Heart left ventricle (tissue), 16 donors: ENCODE measurements around the gene CERS5. TPM values are rescaled to one million over a fixed set of nuclear protein-coding genes. Genes with fewer than 3 reads are reported as not detected.

ENCODE experiments used
- ATAC-seq, 4 donors: fragments of 200-7000 bp; cut with Tn5 transposase; one replicate each; pipeline ENCODE4 v1.9.1; 2020 to 2022; ENCODE audit warnings: moderate library complexity in 4 of 4, mild to moderate bottlenecking in 3 of 4, moderate number of reproducible peaks in 1 of 4
- DNase-seq, 5 donors: peaks; one replicate each; pipeline ENCODE4 v3.0.0-alpha.2; 2020
- H3K27ac ChIP-seq, 12 donors: fragments of 200-600 bp; sonication (generic) in 4 of 12; one replicate each; pipeline versions ENCODE4 v1.5.0 to v1.8.0; 2016 to 2022; ENCODE audit warnings: mild to moderate bottlenecking in 2 of 12
- H3K27me3 ChIP-seq, 9 donors: fragments of 200-600 bp; sonication (generic) in 2 of 9; one replicate each; pipeline versions ENCODE4 v1.5.1 to v1.8.0; 2016 to 2022; ENCODE audit warnings: mild to moderate bottlenecking in 3 of 9
- H3K36me3 ChIP-seq, 9 donors: fragments of 200-600 bp; sonication (generic) in 2 of 9; one replicate each; pipeline versions ENCODE4 v1.5.0 to v1.8.0; 2018 to 2022; ENCODE audit warnings: mild to moderate bottlenecking in 2 of 9
- H3K4me1 ChIP-seq, 12 donors: fragments of 200-600 bp; sonication (generic) in 4 of 12; one replicate each; pipeline versions ENCODE4 v1.5.0 to v1.8.0; 2016 to 2022; ENCODE audit warnings: mild to moderate bottlenecking in 3 of 12
- H3K4me3 ChIP-seq, 12 donors: fragments of 200-600 bp; sonication (generic) in 4 of 12; one replicate each; pipeline versions ENCODE4 v1.5.0 to v1.8.0; 2017 to 2022; ENCODE audit warnings: mild to moderate bottlenecking in 9 of 12, moderate library complexity in 4 of 12
- H3K9me3 ChIP-seq, 12 donors: fragments of 200-600 bp; sonication (generic) in 4 of 12; one replicate each; pipeline versions ENCODE4 v1.5.0 to v1.8.0; 2016 to 2022; ENCODE audit warnings: mild to moderate bottlenecking in 1 of 12
- POLR2A ChIP-seq, 2 donors: fragments of 450-650 bp; IDR thresholded peaks; one replicate each; pipeline ENCODE4 v1.6.1; 2017; ENCODE audit warnings: antibody characterized with exemption in 2 of 2, mild to moderate bottlenecking in 2 of 2, moderate library complexity in 2 of 2
- WGBS, 4 donors: extraction: QIAGEN DNeasy Blood & Tissue Kit in 2 of 4; methylation state at CpG; one replicate each; pipeline versions ENCODE4 v1.1.5 to v1.1.7; 2013 to 2018; 5-methylcytosine and 5-hydroxymethylcytosine counted together
- intact Hi-C, 10 donors: fragments of 100-400 bp; cut with DNase I; formaldehyde crosslinking; loops; one replicate each; pipeline versions ENCODE4 v1.11.1 to v1.14.2; 2022
- polyA plus RNA-seq, 2 donors: library from polyadenylated mRNA; stranded (reverse); fragments of 200-250 nt; gene quantifications; one replicate each; pipeline ENCODE4 v1.2.3, GENCODE V29; 2013
- total RNA-seq, 9 donors: library from RNA; depleted of rRNA in 2 of 9; stranded (reverse); fragments of >200 nt in 2 of 9; fragmentation: NEBNext Ultra II Directional in 3 of 9; extraction: Animal tissue kit (Norgen Biotek cat#: 25700) in 3 of 9; gene quantifications; one replicate each; pipeline versions ENCODE4 v1.1.0 to v1.2.4, GENCODE V29; 2016 to 2023
- TF ChIP-seq, protein P1 (sequence below), 12 donors: fragments of 200-600 bp; sonication (generic) in 4 of 12; IDR thresholded peaks; one replicate each; pipeline versions ENCODE4 v1.5.0 to v1.8.0; 2018 to 2022; ENCODE audit warnings: antibody characterized with exemption in 12 of 12, mild to moderate bottlenecking in 5 of 12
- donor health status: ischemic (EF 13 %, LVEDD 7.1; RV severe dilation, severe dysfunction).
- donor health status: healthy with polysubstance abuse.
- donor health status: DM: no; HTN: yes; CAD: no.
- donor health status: DM: no; HTN: no; CAD: no.
- donor health status: ischemic (EF 25% LVEDD 6.9; RV normal size, moderate dysfunction).
- donor health status: ischemic (EF 25% LVEDD 5.7; RV mildly dilated, moderate dysfunction).
- donor health status: healthy.
- donor health status: DM: yes; HTN: yes; CAD: no.
- donor health status: ischemic (EF 35%, LVEDD 5.7; RV mildly dilated, moderate dysfunction).
- donor health status: nonischemic (EF 11% LVEDD 7.7; RV severe dilation, severe dysfunction).
- donor health status: DM: yes; HTN: yes; CAD: no.
- donor health status: PGD.
- donor health status: ischemic (EF 29% LVEDD 5.4; RV normal size, mild dysfunction).
- donor health status: nonischemic (EF 23%, LVEDD 6.1; RV moderate dilation, normal function).

The CERS5 gene
- total and polyA plus RNA-seq, 11 donors: 6.8 to 28.4 (median 11.7) TPM

DNA sequence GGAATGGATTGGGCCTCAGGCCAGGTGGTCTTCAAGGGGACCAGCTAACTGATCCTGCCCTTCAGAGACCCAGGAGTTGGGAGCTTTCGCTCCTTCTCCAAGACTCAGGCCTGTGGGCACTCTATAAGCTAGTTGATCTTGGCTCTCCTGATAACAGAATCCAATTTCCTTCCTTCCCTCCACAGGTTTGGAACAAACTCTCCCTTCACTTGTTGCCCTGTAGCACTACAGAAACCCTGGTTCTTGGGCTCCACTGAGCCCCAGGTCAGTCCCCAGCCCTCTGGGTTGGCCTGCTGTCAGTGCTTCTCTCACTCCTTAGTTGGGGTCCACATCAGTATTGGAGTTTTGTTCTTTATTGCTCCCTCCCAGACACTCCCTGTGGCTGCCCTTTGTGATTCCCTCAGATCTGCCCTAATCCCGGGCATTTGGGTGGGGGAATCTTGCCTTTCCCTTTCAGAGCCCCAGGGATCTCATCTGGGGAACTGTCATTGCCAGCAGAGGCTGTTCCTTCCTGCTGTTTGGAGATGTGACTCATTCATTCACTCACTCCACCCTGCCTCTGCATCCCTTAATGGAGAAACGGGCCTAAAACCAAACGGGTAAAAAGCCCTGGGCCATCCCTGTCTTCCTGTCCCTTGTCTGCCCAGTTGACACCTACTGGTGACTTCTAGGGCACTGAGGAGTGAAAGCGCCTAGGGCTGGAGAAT is 67.7 kb downstream of the CERS5 start:
- Histone ChIP-seq H3K27me3 (no peaks in the 10 kb centered on the region), H3K36me3 (peaks cover 2 to 76% (median 63%) of the 10 kb centered on the region in 9 donors), H3K9me3 (no peaks in the 10 kb centered on the region), H3K4me3 (no peak overlapping the region), H3K27ac (peak overlapping the region in 1 of 12 donors; percentile 43), H3K4me1 (peaks cover 0 to 26% (median 14%) of the 10 kb centered on the region in 12 donors)
- no peak for DNase-seq
- ATAC-seq: peak in 1 of 4 donors; percentile 12
- 72 to 76% (median 74%) methylated on average over 5 of the region's 5 CpGs for WGBS, 4 donors
- intact Hi-C loops: loop anchor here in 1 of 10 donors (10.0 kb wide), 1 partner anchor 215 kb away; no protein-coding TSS in a partner anchor
- TF ChIP-seq POLR2A (IDR thresholded peaks at IDR 0.05): no peak
- TF ChIP-seq, protein P1, sequence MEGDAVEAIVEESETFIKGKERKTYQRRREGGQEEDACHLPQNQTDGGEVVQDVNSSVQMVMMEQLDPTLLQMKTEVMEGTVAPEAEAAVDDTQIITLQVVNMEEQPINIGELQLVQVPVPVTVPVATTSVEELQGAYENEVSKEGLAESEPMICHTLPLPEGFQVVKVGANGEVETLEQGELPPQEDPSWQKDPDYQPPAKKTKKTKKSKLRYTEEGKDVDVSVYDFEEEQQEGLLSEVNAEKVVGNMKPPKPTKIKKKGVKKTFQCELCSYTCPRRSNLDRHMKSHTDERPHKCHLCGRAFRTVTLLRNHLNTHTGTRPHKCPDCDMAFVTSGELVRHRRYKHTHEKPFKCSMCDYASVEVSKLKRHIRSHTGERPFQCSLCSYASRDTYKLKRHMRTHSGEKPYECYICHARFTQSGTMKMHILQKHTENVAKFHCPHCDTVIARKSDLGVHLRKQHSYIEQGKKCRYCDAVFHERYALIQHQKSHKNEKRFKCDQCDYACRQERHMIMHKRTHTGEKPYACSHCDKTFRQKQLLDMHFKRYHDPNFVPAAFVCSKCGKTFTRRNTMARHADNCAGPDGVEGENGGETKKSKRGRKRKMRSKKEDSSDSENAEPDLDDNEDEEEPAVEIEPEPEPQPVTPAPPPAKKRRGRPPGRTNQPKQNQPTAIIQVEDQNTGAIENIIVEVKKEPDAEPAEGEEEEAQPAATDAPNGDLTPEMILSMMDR (IDR thresholded peaks at IDR 0.05): no peak

DNA sequence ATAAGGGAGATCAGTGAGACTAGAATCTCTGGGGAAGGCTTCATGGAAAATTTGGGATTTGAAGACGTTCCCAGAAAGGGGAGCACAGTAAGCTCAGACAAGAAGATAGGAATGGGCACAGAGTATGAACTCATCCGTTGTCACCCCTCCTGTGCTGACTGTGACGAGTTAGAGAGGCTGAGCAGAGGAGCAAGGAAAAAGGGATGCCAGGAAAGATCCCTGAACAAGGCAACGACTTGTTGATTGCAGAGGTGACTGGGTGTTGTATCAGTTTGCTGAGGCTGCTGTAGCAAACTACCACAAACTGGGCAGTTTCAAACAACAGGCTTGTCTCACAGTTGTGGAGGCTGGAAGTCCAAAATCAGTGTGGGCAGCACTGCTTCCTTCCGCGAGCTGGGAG is 69.2 kb downstream of the CERS5 start:
- ATAC-seq: no peak
- peaks cover 0 to 12% (median 2%) of the 10 kb centered on the region in 12 donors for H3K4me1 ChIP-seq
- H3K27me3 ChIP-seq: no peaks in the 10 kb centered on the region
- H3K9me3 ChIP-seq: no peaks in the 10 kb centered on the region
- DNase-seq: no peak
- 77 to 85% (median 79%) methylated on average over 6 of the region's 6 CpGs for WGBS, 4 donors
- H3K27ac ChIP-seq: no peak overlapping the region
- H3K4me3 ChIP-seq: no peak overlapping the region
- TF ChIP-seq, protein P1 (IDR thresholded peaks at IDR 0.05): no peak
- no peak for TF ChIP-seq POLR2A (IDR thresholded peaks at IDR 0.05)
- peaks cover 3 to 91% (median 78%) of the 10 kb centered on the region in 9 donors for H3K36me3 ChIP-seq
- intact Hi-C loops: loop anchor here in 1 of 10 donors (10.0 kb wide), 1 partner anchor 217 kb away; no protein-coding TSS in a partner anchor

DNA sequence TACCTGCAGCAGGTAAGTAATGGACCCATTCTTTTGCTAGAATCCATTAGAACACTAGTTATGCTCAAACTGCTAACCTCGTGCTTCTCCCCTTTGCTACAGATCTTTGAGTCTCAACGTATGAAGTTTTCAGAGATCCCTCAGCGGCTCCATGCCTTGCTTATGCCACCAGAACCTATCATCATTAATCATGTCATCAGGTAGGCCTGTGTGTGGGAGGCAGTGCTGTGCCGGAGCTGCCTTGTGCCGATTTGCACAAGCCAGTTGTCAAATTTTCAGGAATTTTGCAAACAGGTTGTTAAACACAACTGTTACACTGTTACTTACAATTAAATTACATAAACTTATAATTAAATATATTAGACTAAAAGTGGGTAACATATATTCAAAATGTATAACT is 76.8 kb downstream of the CERS5 start:
- no peaks in the 10 kb centered on the region for H3K27me3 ChIP-seq
- no peaks in the 10 kb centered on the region for H3K9me3 ChIP-seq
- no peak for DNase-seq
- no peak for ATAC-seq
- WGBS, 4 donors: 79 to 86% (median 83%) methylated on average over 5 of the region's 5 CpGs
- H3K27ac ChIP-seq: no peak overlapping the region
- H3K4me1 ChIP-seq: peaks cover 0 to 20% (median 6%) of the 10 kb centered on the region in 12 donors
- H3K36me3 ChIP-seq: peaks cover 12 to 91% (median 88%) of the 10 kb centered on the region in 9 donors
- no peak overlapping the region for H3K4me3 ChIP-seq
- intact Hi-C loops: loop anchor here in 1 of 10 donors (10.0 kb wide), 1 partner anchor 224 kb away; no protein-coding TSS in a partner anchor
- TF ChIP-seq, protein P1 (IDR thresholded peaks at IDR 0.05): no peak
- TF ChIP-seq POLR2A (IDR thresholded peaks at IDR 0.05): no peak

DNA sequence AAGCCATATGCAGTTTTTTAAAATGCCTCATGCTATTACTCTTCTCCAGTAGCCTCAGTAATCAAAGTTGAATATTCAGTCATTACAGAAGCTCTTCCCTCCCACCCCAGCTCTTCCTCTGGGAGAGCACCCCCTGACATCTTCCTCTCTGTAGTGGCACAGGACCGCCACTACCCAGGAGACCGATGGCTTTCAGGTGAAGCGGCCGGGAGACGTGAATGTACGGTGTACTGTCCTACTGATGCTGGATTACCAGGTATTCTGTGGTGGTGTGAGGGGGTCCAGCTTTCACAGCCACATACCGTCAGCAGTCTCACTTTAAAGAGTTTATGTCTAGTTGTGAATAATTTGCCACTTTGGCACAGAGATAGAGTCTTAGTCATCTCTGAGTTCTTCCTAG is 77.4 kb downstream of the CERS5 start:
- no peaks in the 10 kb centered on the region for H3K9me3 ChIP-seq
- no peaks in the 10 kb centered on the region for H3K27me3 ChIP-seq
- H3K36me3 ChIP-seq: peaks cover 12 to 84% (median 82%) of the 10 kb centered on the region in 9 donors
- ATAC-seq (no peak), DNase-seq (no peak)
- intact Hi-C loops: loop anchor here in 5 of 10 donors (2.0 to 10.0 kb wide), 3 partner anchors 85 to 225 kb away; no protein-coding TSS in a partner anchor
- no peak overlapping the region for H3K27ac ChIP-seq
- 95 to 99% (median 96%) methylated on average over 7 of the region's 7 CpGs for WGBS, 4 donors
- no peak overlapping the region for H3K4me3 ChIP-seq
- TF ChIP-seq, protein P1 (IDR thresholded peaks at IDR 0.05): no peak
- TF ChIP-seq POLR2A (IDR thresholded peaks at IDR 0.05): no peak
- peaks cover 0 to 20% (median 6%) of the 10 kb centered on the region in 12 donors for H3K4me1 ChIP-seq
